GM21786 (cell line): ENCODE measurements around the gene DNAH3.
"Not testable (repeated sequence)": the region's sequence is repeated elsewhere in the genome, so short reads cannot be mapped to it uniquely, and the experiment has no call there.

Source experiments
- ATAC-seq: cut with Tn5 transposase; IDR thresholded peaks from one replicate; pipeline ENCODE4 v1.9.1; 2021; ENCODE audit not compliant: unreplicated experiment

DNAH3 gene

GRCh38 chr16:21167929-21168602 lies 17.4 kb upstream of the DNAH3 start:
- ATAC-seq = no peak

- no peak for ATAC-seq
Measured at GRCh38 chr16:21167360-21167759, 16.7 kb upstream of the DNAH3 start.

GRCh38 chr16:21166561-21166961 lies 15.9 kb upstream of the DNAH3 start:
- no peak for ATAC-seq

- no peak for ATAC-seq
Measured at GRCh38 chr16:21164521-21165168, 14.0 kb upstream of the DNAH3 start.

- no peak for ATAC-seq
Measured at GRCh38 chr16:21163576-21163975, 12.9 kb upstream of the DNAH3 start.

GRCh38 chr16:21162661-21163151 lies 12.1 kb upstream of the DNAH3 start:
- no peak for ATAC-seq

GRCh38 chr16:21161211-21161610 lies 10.6 kb upstream of the DNAH3 start:
- ATAC-seq = no peak

GRCh38 chr16:21160276-21160675 lies 9.6 kb upstream of the DNAH3 start:
- ATAC-seq = no peak

- no peak for ATAC-seq
Measured at GRCh38 chr16:21159281-21159951, 8.8 kb upstream of the DNAH3 start.

- peak; percentile 76 for ATAC-seq
Measured at GRCh38 chr16:21158208-21159110, 7.8 kb upstream of the DNAH3 start, which contains the start of gene LDAF1. TSS of gene LDAF1 (plus strand) at chr16:21158674. CDS start at chr16:21161183, 2,509 bp downstream.

GRCh38 chr16:21157632-21158031 lies 7.0 kb upstream of the DNAH3 start:
- no peak for ATAC-seq

- no peak for ATAC-seq
Measured at GRCh38 chr16:21156767-21157467, 6.3 kb upstream of the DNAH3 start.

- not testable (repeated sequence) for ATAC-seq
Measured at GRCh38 chr16:21156011-21156410, 5.4 kb upstream of the DNAH3 start.

GRCh38 chr16:21153124-21153729 lies 2.6 kb upstream of the DNAH3 start:
- ATAC-seq = not testable (repeated sequence)

- not testable (repeated sequence) for ATAC-seq
Measured at GRCh38 chr16:21152160-21153030, 1.7 kb upstream of the DNAH3 start.

- ATAC-seq = no peak
Measured at GRCh38 chr16:21145738-21146137, 4.9 kb downstream of the DNAH3 start.

GRCh38 chr16:21134053-21134452 lies 16.6 kb downstream of the DNAH3 start:
- ATAC-seq = no peak

- no peak for ATAC-seq
Measured at GRCh38 chr16:21130811-21131210, 19.8 kb downstream of the DNAH3 start.

GRCh38 chr16:21128991-21129390 lies 21.7 kb downstream of the DNAH3 start:
- no peak for ATAC-seq
